Effector CD4-positive, alpha-beta T cell (primary cell): ENCODE results near the gene C19orf53.

Experiments used
- DNase-seq: peaks from one replicate; pipeline ENCODE4 v3.0.0-alpha.2; 2020

Gene C19orf53

GRCh38 chr19:13796301-13797057 lies 22.2 kb downstream of the C19orf53 start:
- no peak for DNase-seq

- no peak for DNase-seq
Measured at GRCh38 chr19:13797058-13797440, 22.8 kb downstream of the C19orf53 start.

DNA sequence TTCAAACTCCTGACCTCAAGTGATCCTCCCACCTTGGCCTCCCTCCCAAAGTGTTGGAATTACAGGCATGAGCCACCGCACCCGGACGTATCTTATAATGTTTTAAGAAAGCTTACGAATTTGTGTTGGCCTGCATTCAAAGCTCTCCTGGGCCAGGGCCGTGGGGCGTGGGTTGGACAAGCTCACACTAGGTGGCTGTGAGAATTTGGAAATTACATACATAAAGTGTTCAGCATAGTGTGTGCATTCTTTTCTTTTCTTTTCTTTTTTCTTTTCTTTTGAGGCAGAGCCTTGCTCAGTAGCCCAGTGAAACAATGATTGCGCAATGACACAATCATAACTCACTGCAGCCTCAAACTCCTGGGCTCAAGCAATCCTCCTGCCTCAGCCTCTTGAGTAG lies 23.6 kb downstream of the C19orf53 start:
- no peak for DNase-seq

GRCh38 chr19:13799669-13800068 lies 25.4 kb downstream of the C19orf53 start:
- DNase-seq, result no peak

GRCh38 chr19:13803038-13803437 lies 28.8 kb downstream of the C19orf53 start:
- DNase-seq, result no peak

- no peak for DNase-seq
Measured at GRCh38 chr19:13804830-13805683, 30.8 kb downstream of the C19orf53 start.

DNA sequence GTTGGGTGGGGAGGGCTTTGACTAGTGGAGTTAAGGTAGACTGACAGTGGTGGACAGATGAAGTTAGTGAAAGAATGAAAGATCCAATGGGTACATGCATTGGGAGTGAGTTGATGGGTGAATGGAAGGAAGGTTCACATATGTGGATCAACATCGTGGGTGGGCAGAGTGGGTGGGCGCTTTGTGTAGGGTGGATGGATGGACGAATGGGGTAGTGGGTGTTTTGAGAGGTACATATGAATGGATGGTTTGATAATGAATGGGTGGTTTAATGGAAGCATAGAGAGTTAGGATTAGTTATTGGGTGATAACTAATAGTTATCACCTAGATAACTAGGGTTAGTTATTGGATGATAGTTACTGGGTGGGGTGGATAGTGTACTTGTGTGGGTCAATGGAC lies 32.5 kb downstream of the C19orf53 start:
- DNase-seq, result no peak

GRCh38 chr19:13807421-13808021 lies 33.3 kb downstream of the C19orf53 start:
- DNase-seq, result no peak

DNA sequence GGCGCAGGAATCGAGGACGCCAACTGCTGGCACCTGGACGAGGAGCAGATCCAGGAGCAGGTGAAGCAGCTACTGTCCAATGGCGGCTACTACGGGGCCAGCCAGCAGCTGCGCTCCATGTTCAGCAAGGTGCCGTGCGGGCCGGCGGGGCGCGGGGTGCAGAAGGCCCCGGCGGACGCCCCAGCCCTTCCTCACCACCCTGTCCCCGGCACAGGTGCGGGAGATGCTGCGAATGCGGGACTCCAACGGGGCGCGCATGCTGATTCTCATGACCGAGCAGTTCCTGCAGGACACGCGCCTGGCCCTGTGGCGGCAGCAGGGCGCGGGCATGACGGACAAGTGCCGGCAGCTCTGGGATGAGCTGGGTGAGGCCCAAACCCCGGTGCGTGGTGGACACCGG lies 34.6 kb downstream of the C19orf53 start:
- no peak for DNase-seq

DNA sequence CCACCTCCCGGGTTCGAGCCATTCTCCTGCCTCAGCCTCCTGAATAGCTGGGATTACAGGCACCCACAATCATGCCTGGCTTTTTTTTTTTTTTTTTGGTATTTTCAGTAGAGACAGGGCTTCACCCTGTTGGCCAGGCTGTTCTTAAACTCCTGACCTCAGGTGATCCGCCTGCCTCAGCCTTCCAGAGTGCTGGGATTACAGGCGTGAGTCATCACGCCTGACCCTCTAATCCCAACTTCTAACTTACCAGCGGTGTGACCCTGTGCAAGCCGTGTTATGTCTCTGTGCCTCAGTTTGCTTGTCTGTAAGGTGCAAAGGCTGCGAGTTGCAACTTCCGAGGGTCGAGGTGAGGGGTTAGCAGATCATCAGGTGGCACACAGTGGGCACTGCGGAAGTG lies 38.3 kb downstream of the C19orf53 start:
- no peak for DNase-seq

DNA sequence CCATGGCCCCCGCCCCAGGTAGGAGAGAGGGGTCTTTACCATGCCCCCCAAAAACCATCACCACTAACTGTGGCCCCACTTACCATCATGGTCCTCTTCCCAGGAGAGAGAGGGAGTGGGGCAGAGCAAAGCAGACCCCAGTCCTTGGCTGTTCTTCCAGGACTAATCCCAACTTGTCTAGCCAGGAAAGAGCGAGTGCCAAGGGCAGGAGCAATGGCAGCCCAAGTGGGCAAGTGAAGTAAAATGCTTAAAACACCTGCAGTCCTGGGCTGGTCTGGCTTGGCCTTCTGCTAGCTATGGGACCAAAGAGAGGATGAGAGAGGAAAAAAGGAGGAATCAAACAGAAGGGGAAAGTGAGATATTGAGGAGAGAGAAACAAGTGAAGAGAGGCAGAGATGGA lies 38.9 kb downstream of the C19orf53 start:
- no peak for DNase-seq

DNA sequence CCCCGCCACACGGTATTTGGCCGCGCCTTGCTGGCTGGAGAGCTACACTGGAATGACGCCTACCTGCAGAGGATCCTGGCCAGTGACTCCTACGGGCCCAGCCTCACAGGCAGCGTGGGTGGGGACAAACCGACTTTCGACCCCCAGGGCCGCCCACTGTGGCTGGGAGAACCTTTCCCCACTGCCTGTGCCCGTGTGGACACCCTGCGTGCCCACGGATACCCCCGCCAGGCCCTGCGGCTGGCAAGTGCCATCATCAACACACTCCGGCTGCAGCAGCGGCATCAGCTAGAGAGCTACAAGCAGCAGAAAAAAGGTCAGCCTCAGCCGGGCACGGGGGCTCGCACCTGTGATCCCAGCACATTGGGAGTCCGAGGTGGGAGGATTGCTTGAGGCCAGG lies 40.3 kb downstream of the C19orf53 start:
- no peak for DNase-seq

GRCh38 chr19:13817018-13817614 lies 42.9 kb downstream of the C19orf53 start:
- DNase-seq, result no peak

- DNase-seq, result no peak
Measured at GRCh38 chr19:13817615-13818371, 43.5 kb downstream of the C19orf53 start.

DNA sequence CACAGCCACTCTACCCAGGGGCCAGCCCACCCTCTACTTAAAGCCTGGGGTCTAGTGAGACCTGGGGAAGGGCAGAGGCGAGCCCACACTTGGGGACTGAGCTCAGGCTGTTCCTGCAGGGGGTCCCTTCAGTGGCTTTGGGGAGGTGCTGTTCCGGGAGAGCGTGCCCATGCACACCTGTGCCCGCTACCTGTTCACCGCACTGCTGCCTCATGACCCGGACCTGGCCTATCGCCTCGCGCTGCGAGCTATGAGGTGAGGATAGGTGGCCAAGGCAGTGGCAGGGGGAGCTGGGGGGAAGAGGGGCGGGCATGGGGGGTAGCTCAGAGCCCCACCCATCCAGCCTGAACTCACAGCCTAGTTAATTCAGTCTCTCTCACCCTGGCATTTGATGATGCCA lies 45.0 kb downstream of the C19orf53 start:
- no peak for DNase-seq

- no peak for DNase-seq
Measured at GRCh38 chr19:13821292-13821691, 47.0 kb downstream of the C19orf53 start.

GRCh38 chr19:13823256-13823655 lies 49.0 kb downstream of the C19orf53 start:
- no peak for DNase-seq

GRCh38 chr19:13823901-13824300 lies 49.6 kb downstream of the C19orf53 start:
- no peak for DNase-seq

- DNase-seq, result no peak
Measured at GRCh38 chr19:13824703-13825102, 50.4 kb downstream of the C19orf53 start.

- no peak for DNase-seq
Measured at GRCh38 chr19:13825489-13826441, 51.5 kb downstream of the C19orf53 start.

DNA sequence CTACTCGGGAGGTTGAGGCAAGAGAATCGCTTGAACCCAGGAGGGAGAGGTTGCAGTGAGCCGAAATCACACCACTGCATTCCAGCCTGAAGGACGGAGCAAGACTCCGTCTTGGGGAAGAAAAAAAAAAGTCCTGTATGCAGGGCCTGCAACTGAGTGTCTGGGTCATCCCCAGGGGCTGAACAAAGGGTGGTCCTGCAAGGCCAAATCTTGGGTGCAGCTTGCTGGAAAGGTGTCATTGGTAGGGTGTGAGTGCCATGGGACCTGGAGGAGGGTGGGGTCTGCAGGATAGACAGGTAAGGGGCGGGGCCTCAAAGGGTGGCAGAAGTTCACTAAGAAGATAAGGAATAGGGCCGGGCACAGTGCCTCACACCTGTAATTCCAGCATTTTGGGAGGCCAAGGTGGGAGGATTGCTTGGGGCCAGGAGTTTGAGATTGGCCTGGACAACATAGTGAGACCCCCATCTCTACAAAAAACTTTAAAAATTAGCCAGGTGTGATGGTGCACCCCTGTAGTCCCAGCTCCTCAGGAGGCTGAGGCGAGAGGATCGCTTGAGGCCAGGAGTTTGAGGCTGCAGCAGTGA lies 52.5 kb downstream of the C19orf53 start:
- DNase-seq, result no peak
